RWPE1 (cell line): ENCODE results near the gene CROCC.
"Not testable (repeated sequence)": the region's sequence is repeated elsewhere in the genome, so short reads cannot be mapped to it uniquely, and the experiment has no call there.

ENCODE experiments used
- CTCF ChIA-PET: fragments of 350-600 bp; sonication (Branson Sonifier 250); formaldehyde crosslinking; extraction: SDS; loops from one replicate; lab custom pipeline; 2021; lab: Yijun Ruan, JAX
- POLR2A ChIA-PET: fragments of 400-600 bp; formaldehyde crosslinking; extraction: SDS; loops from one replicate; lab custom pipeline; 2020; ENCODE audit warnings: antibody characterized with exemption; ENCODE audit not compliant: low non-redundant PET; lab: Yijun Ruan, JAX
- DNase-seq: peaks from one replicate; pipeline ENCODE4 v3.0.0; 2012; ENCODE audit warnings: low spot score
- H3K27ac ChIP-seq: fragments of 450-650 bp; 2 replicates; pipeline ENCODE4 v1.5.1; 2017
- TF ChIP-seq, protein P1 (sequence below): fragments of 450-650 bp; conservative IDR thresholded peaks from 2 replicates; pipeline ENCODE4 v1.5.1; 2017; ENCODE audit warnings: low read depth, mild to moderate bottlenecking

CROCC gene

DNA sequence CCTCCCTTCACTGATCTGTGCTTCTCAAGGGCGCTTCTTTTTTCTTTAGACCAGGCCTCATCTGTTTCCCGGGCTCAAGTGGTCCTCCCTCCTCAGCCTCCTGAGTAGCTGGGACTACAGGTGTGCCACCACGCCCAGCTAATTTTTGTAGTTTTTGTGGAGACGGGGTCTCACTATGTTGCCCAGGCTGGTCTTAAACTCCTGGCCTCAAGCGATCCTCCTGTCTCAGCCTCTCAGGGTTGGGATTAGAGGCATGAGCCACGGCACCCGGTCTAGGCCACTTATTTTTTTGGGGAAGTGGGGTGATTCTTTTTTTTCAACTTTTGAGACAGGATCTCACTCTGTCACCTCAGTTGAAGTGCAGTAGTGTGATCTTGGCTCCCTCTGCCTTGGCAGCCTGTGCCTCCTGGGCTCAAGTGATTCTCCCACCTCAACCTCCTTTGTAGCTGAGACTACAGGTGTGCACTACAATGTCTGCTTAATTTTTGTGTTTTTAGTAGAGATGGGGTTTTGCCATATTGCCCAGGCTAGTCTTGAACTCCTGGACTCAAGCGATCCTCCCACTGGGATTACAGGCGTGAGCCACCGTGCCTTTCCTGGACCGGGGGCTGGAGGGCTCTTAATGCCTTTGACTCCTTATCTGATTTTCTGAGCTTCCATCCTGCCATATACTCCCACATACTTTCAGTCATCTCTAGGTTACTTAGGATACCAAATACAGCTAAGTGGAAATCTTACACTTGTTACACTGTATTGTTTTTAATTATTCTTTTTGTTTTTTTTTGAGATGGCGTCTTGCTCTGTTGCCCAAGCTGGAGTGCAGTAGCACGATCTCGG, 39.8 kb downstream of the CROCC start:
- CTCF ChIA-PET, result interaction anchor here (0.6 to 2.1 kb wide), 7 partner anchors 10 to 364 kb away, joined by 3 to 13 read pairs (median 5); no protein-coding TSS in a partner anchor

DNA sequence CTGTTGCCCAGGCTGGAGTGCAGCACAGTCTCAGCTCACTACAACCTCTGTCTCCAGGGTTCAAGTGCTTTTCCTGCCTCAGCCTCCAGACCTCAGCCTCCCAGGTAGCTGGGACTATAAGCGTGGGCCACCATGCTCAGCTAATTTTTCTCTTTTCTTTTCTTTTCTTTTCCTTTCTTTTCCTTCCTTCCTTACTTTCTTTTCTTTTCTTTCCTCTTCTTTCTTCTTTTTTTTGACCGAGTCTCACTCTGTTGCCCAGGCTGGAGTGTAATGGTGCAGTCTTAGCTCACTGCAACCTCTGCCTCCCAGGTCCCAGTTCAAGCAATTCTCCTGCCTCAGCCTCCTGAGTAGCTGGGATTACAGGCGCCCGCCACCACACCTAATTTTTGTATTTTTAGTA, 42.4 kb downstream of the CROCC start:
- DNase-seq, CTCF ChIA-PET, POLR2A ChIA-PET, H3K27ac ChIP-seq: not testable (repeated sequence)

More for the DNA sequence above, 39.8 kb downstream of the CROCC start:
- peak overlapping the region; percentile 73 for H3K27ac ChIP-seq
- DNase-seq, result no peak
- TF ChIP-seq, protein P1, sequence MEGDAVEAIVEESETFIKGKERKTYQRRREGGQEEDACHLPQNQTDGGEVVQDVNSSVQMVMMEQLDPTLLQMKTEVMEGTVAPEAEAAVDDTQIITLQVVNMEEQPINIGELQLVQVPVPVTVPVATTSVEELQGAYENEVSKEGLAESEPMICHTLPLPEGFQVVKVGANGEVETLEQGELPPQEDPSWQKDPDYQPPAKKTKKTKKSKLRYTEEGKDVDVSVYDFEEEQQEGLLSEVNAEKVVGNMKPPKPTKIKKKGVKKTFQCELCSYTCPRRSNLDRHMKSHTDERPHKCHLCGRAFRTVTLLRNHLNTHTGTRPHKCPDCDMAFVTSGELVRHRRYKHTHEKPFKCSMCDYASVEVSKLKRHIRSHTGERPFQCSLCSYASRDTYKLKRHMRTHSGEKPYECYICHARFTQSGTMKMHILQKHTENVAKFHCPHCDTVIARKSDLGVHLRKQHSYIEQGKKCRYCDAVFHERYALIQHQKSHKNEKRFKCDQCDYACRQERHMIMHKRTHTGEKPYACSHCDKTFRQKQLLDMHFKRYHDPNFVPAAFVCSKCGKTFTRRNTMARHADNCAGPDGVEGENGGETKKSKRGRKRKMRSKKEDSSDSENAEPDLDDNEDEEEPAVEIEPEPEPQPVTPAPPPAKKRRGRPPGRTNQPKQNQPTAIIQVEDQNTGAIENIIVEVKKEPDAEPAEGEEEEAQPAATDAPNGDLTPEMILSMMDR, result no peak
- POLR2A ChIA-PET, result no interaction called here

DNA sequence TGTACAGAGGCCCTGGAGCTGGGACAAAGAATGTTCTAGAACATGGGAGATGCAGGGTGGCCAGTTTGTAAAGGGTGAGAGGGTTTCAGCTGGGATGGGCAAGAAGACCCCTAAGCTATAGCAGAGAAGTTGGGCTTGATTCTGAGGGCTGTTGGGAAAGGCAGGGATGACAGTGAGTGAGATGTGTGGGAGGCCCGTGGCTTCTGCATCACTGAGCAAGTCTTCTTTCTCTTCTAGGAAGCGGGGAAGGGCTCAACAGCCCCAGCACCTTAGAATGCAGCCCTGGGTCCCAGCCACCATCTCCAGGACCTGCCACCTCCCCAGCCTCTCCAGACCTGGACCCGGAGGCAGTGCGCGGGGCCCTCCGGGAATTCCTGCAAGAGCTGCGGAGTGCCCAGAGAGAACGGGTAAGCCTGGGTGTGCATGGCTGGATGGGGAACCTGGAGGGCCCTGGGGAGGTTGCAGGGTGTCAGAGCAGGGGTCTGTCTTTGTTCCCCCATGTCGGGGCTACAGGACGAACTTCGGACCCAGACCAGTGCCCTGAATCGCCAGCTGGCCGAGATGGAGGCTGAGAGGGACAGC, 43.8 kb downstream of the CROCC start:
- CTCF ChIA-PET, result no interaction called here
- DNase-seq, result no peak
- POLR2A ChIA-PET, result no interaction called here

DNA sequence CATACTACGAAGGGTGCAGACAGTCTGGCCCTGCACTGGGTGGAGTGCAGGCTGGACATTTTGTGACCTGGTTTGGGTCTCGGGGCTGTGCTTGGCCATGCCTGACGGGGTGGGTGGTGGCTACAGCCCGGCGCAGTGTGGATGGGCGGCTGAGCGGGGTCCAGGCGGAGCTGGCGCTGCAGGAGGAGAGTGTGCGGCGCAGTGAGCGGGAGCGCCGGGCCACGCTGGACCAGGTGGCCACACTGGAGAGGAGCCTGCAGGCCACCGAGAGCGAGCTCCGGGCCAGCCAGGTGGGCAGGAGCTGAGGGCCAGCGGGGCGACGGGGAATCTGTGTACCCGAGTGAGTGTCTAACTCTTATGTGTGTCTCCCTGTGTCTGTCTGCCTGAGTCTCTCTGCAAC, 44.6 kb downstream of the CROCC start:
- no peak for DNase-seq
- CTCF ChIA-PET, result interaction anchor here (0.8 to 1.5 kb wide), 3 partner anchors 10 to 80 kb away, joined by 3 to 6 read pairs (median 3); no protein-coding TSS in a partner anchor
- H3K27ac ChIP-seq, result peak overlapping the region; percentile 38; the same call in 1 of the 2 replicates
- TF ChIP-seq, protein P1, result no peak
- POLR2A ChIA-PET, result no interaction called here

More for the DNA sequence above, 43.8 kb downstream of the CROCC start:
- H3K27ac ChIP-seq, result no peak overlapping the region
- TF ChIP-seq, protein P1, result no peak

DNA sequence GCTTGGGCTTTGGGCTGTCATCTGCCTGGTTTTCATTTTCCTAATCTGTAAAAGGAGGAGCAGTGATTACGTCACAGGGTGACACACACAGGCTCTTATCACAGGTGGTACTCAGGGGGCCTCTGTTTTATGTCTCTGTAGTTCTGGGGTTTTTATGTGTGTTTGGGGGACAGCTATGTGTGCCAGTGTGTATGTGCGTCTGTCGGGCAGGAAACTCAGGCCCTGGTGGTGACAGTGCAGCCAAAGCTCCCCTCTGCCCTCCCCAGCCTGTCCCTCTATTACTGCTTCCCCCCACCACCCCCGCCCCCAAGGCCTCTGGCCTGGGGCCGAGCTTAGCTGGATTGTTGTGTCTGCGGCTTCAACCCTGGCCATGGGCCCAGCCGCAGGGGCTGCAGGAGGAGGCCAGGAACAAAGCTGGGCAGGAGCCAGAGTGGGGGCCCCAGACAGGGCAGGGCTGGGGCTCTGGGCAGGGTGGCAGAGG, 45.4 kb downstream of the CROCC start:
- CTCF ChIA-PET, result interaction anchor here (0.6 to 1.5 kb wide), 4 partner anchors 10 to 79 kb away, joined by 3 to 6 read pairs (median 3); no protein-coding TSS in a partner anchor
- POLR2A ChIA-PET, result no interaction called here
- peak overlapping the region; percentile 38 for H3K27ac ChIP-seq
- no peak for DNase-seq
- TF ChIP-seq, protein P1, result no peak

DNA sequence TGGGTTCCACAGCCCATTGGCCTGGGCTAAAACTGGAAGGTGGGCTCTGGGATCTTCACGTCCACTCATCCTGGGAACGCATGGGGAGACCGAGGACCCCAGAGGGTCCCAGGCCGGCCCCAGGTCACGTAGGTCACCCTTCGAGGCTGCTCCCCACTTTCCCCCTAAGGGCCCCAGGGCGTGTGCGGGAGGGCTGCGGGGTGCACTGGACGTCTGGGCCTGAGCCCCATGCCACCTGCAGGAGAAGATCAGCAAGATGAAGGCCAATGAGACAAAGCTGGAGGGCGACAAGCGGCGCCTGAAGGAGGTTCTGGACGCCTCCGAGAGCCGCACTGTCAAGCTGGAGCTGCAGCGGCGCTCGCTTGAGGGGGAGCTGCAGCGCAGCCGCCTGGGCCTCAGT, 46.2 kb downstream of the CROCC start:
- ChIA-PET POLR2A (no interaction called here), CTCF (interaction anchor here (1.5 kb wide), 1 partner anchor 18 kb away, joined by 6 read pairs; no protein-coding TSS in a partner anchor)
- DNase-seq, result no peak
- TF ChIP-seq, protein P1, result no peak
- H3K27ac ChIP-seq, result no peak overlapping the region
